Trophoblast cell (in vitro differentiated cells and primary cell): ENCODE results near the gene TMEM145.
"Not testable (repeated sequence)": the region's sequence is repeated elsewhere in the genome, so short reads cannot be mapped to it uniquely, and the experiment has no call there.

ENCODE experiments used
- DNase-seq, 2 donors: peaks; one replicate each; pipeline ENCODE4 v3.0.0-alpha.2; 2016
- H2AFZ ChIP-seq: 2 replicates; pipeline ENCODE4 v1.6.1; 2013; ENCODE audit warnings: low read length, moderate library complexity, mild to moderate bottlenecking; ENCODE audit not compliant: insufficient read depth, poor library complexity
- H2AK5ac ChIP-seq: 2 replicates; pipeline ENCODE4 v1.6.1; 2013; ENCODE audit warnings: mild to moderate bottlenecking, low read length
- H2BK120ac ChIP-seq: 2 replicates; pipeline ENCODE4 v1.6.1; 2013; ENCODE audit warnings: low read length, mild to moderate bottlenecking, moderate library complexity; ENCODE audit not compliant: insufficient read depth, poor library complexity
- H2BK12ac ChIP-seq: 2 replicates; pipeline ENCODE4 v1.6.1; 2013; ENCODE audit warnings: mild to moderate bottlenecking, low read length, moderate library complexity
- H2BK5ac ChIP-seq: 2 replicates; pipeline ENCODE4 v1.6.1; 2013; ENCODE audit warnings: low read length, low read depth, moderate library complexity, mild to moderate bottlenecking; ENCODE audit not compliant: poor library complexity
- H3K14ac ChIP-seq: 2 replicates; pipeline ENCODE4 v1.6.1; 2013; ENCODE audit warnings: mild to moderate bottlenecking, low read length
- H3K18ac ChIP-seq: 2 replicates; pipeline ENCODE4 v1.6.1; 2013; ENCODE audit warnings: mild to moderate bottlenecking, low read length
- H3K23ac ChIP-seq: 2 replicates; pipeline ENCODE4 v1.6.1; 2013; ENCODE audit warnings: low read length
- H3K27ac ChIP-seq: 2 replicates; pipeline ENCODE4 v1.5.1; 2013; ENCODE audit warnings: low read depth, mild to moderate bottlenecking, inconsistent platforms, low read length, moderate library complexity
- H3K27me3 ChIP-seq: 2 replicates; pipeline ENCODE4 v1.6.1; 2013; ENCODE audit warnings: inconsistent platforms, mild to moderate bottlenecking, low read length, moderate library complexity; ENCODE audit not compliant: insufficient read depth
- H3K36me3 ChIP-seq, 2 experiments: 1 replicate in 1 of 2; 2 replicates in 1 of 2; pipeline ENCODE4 v1.6.1; 2013; ENCODE audit warnings: low read length in 2 of 2, mild to moderate bottlenecking in 2 of 2, moderate library complexity in 1 of 2; ENCODE audit not compliant: insufficient read depth in 2 of 2, control insufficient read depth in 1 of 2
- H3K4ac ChIP-seq: 2 replicates; pipeline ENCODE4 v1.6.1; 2013; ENCODE audit warnings: low read depth, mild to moderate bottlenecking, low read length, moderate library complexity
- H3K4me1 ChIP-seq, 2 experiments: 1 replicate in 1 of 2; 2 replicates in 1 of 2; pipeline ENCODE4 v1.6.1; 2013; ENCODE audit warnings: low read length in 2 of 2, mild to moderate bottlenecking in 2 of 2, moderate library complexity in 1 of 2; ENCODE audit not compliant: insufficient read depth in 2 of 2, control insufficient read depth in 1 of 2
- H3K4me2 ChIP-seq: 2 replicates; pipeline ENCODE4 v1.6.1; 2013; ENCODE audit warnings: inconsistent platforms, mild to moderate bottlenecking, low read length, moderate library complexity
- H3K4me3 ChIP-seq: 2 replicates; pipeline ENCODE4 v1.5.1; 2013; ENCODE audit warnings: mild to moderate bottlenecking, low read depth, low read length, inconsistent platforms
- H3K79me1 ChIP-seq: one replicate; pipeline ENCODE4 v1.6.1; 2013; ENCODE audit warnings: low read length
- H3K79me2 ChIP-seq: 2 replicates; pipeline ENCODE4 v1.6.1; 2013; ENCODE audit warnings: low read length, mild to moderate bottlenecking; ENCODE audit not compliant: control insufficient read depth, insufficient read depth, poor library complexity
- H3K9ac ChIP-seq: 2 replicates; pipeline ENCODE4 v1.6.1; 2013; ENCODE audit warnings: mild to moderate bottlenecking, low read length
- H3K9me3 ChIP-seq: 2 replicates; pipeline ENCODE4 v1.6.1; 2013; ENCODE audit warnings: low read depth, mild to moderate bottlenecking, control low read depth, inconsistent platforms, low read length; ENCODE audit not compliant: insufficient read depth
- H4K12ac ChIP-seq: 2 replicates; pipeline ENCODE4 v1.6.1; 2013; ENCODE audit warnings: low read depth, mild to moderate bottlenecking, low read length, moderate library complexity
- H4K8ac ChIP-seq: 2 replicates; pipeline ENCODE4 v1.6.1; 2013; ENCODE audit warnings: low read depth, mild to moderate bottlenecking, low read length, moderate library complexity
- H4K91ac ChIP-seq: one replicate; pipeline ENCODE4 v1.6.1; 2013; ENCODE audit warnings: low read depth, mild to moderate bottlenecking, low read length, moderate library complexity
- WGBS: extraction: QIAGEN DNeasy Blood & Tissue Kit; methylation state at CpG from one replicate; pipeline ENCODE4 v1.1.7; 2013; ENCODE audit warnings: missing lambda C conversion rate; ENCODE audit not compliant: insufficient read length, insufficient coverage; ENCODE audit errors: extremely low coverage; 5-methylcytosine and 5-hydroxymethylcytosine counted together

Gene TMEM145

DNA sequence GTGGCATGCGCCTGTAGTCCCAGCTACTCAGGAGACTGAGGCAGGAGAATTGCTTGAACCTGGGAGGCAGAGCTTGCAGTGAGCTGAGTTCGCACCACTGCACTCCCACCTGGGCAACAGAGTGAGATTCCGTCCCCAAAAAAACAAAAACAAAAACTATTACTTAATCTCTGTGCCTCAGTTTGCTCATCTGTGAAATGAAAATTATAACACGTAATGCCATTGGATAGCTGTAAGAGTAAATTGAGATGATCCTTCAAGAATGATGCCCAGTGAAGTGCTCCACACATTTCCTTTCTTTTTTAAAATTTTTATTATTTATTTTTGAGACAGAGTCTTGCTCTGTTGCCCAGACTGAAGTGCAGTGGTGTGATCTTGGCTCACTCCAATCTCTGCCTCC lies 26.8 kb downstream of the TMEM145 start:
- H2BK120ac ChIP-seq, H2BK12ac ChIP-seq, H3K18ac ChIP-seq, H3K9ac ChIP-seq, H3K79me2 ChIP-seq, H4K8ac ChIP-seq, H3K27me3 ChIP-seq, H3K14ac ChIP-seq, H3K4me2 ChIP-seq, H2BK5ac ChIP-seq, H3K79me1 ChIP-seq, H3K23ac ChIP-seq, H3K4me3 ChIP-seq, H3K27ac ChIP-seq, H3K9me3 ChIP-seq, H3K4ac ChIP-seq, H4K91ac ChIP-seq, H4K12ac ChIP-seq, H3K4me1 ChIP-seq, DNase-seq, H2AK5ac ChIP-seq, H2AFZ ChIP-seq: not testable (repeated sequence)
- H3K36me3 ChIP-seq: peaks cover 19 to 24% of the 10 kb centered on the region in 2 experiments
- no CpG with 5 or more reads among the region's 4 CpGs for WGBS

DNA sequence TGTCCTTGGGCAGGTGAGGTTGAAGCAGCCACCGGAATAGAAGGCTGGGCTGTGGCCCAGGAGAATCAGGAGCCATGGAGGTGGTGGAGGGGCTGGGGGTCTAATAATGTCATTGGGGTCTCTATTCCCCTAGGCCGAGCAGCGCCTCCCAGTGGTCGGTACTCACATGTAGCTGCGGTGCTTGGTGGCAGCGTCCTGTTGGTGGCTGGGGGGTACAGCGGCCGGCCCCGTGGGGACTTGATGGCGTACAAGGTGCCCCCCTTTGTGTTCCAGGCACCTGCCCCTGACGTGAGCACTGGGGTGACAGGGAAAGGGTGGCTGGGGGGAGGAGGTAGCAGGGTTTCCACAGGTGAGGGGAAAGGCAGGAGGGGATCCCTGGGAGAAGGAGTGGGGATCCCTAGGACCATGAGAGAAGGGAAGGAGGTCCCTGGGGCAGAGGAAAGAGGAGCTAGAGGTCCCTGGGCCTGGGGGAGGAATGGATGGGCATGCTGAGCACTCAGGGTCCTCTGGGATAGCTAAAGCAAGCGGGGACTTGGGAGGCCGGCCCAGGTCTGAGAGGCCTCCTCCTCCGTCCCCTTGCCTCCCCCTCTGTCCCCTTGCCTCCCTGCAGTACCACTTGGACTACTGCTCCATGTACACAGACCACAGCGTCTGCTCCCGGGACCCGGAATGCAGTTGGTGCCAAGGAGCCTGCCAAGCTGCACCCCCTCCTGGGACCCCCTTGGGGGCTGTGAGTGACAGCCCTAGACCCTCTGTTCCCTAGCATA lies 30.4 kb downstream of the TMEM145 start:
- Histone ChIP-seq H3K18ac (no peak overlapping the region), H3K4ac (no peak overlapping the region), H2AK5ac (no peak overlapping the region), H2BK120ac (no peak overlapping the region), H2AFZ (no peak overlapping the region), H3K27me3 (no peaks in the 10 kb centered on the region), H3K14ac (no peak overlapping the region), H2BK12ac (no peak overlapping the region), H3K79me1 (no peaks in the 10 kb centered on the region), H3K36me3 (peaks cover 2 to 13% of the 10 kb centered on the region in 2 experiments), H3K9ac (no peak overlapping the region), H3K9me3 (no peaks in the 10 kb centered on the region), H3K4me1 (peaks cover 0 to 5% of the 10 kb centered on the region in 2 experiments), H3K4me2 (no peak overlapping the region), H4K91ac (no peak overlapping the region), H3K23ac (no peak overlapping the region), H3K79me2 (no peaks in the 10 kb centered on the region), H4K8ac (no peak overlapping the region), H2BK5ac (no peak overlapping the region), H4K12ac (no peak overlapping the region), H3K4me3 (no peak overlapping the region), H3K27ac (no peak overlapping the region)
- WGBS: no CpG with 5 or more reads among the region's 17 CpGs
- DNase-seq: no peak

GRCh38 chr19:42344336-42344893 lies 31.3 kb downstream of the TMEM145 start:
- WGBS: no CpG with 5 or more reads among the region's 18 CpGs
- H2BK5ac ChIP-seq: no peak overlapping the region

DNA sequence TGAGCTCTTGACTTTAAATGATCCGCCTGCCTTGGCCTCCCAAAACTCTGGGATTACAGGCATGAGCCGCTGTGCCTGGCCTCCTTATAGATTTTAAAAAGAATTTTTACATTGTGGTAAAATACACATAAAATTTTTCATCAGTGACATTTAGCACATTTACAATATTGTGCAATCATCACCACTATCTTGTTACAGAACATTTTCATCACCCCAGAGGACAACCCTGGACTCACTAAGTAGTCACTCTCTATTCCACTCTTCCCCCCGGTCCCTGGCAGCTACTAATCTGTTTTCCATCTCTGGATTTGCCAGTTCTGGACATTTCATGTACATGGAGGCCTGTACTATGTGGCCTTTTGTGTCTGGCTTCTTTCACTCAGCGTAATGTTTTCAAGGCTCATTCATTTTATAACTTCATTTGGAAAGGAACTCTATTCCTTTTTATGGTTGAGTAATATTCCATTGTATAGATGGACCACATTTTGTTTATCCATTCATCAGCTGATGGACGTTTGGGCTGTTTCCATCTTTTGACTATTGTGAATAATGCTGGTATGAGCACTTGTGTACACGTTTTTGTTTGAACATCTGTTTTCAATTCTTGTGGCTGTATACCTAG lies 32.2 kb downstream of the TMEM145 start:
- WGBS: no CpG with 5 or more reads among the region's 6 CpGs
- H3K9ac ChIP-seq: no peak overlapping the region
- H3K4me2 ChIP-seq: no peak overlapping the region
- H3K23ac ChIP-seq: no peak overlapping the region
- H2AK5ac ChIP-seq: no peak overlapping the region
- H3K27me3 ChIP-seq: no peaks in the 10 kb centered on the region
- no peak overlapping the region for H3K4me3 ChIP-seq
- no peak overlapping the region for H4K8ac ChIP-seq
- H2BK120ac ChIP-seq: no peak overlapping the region
- H3K36me3 ChIP-seq: peaks cover 4 to 16% of the 10 kb centered on the region in 2 experiments
- peaks cover 0 to 5% of the 10 kb centered on the region in 2 experiments for H3K4me1 ChIP-seq
- no peaks in the 10 kb centered on the region for H3K9me3 ChIP-seq
- H3K27ac ChIP-seq: no peak overlapping the region
- no peak overlapping the region for H3K14ac ChIP-seq
- no peak overlapping the region for H2BK12ac ChIP-seq
- no peaks in the 10 kb centered on the region for H3K79me2 ChIP-seq
- H3K4ac ChIP-seq: no peak overlapping the region
- no peak for DNase-seq
- H3K79me1 ChIP-seq: no peaks in the 10 kb centered on the region
- H3K18ac ChIP-seq: no peak overlapping the region
- H2BK5ac ChIP-seq: no peak overlapping the region
- no peak overlapping the region for H4K91ac ChIP-seq
- no peak overlapping the region for H2AFZ ChIP-seq
- no peak overlapping the region for H4K12ac ChIP-seq

More at GRCh38 chr19:42344336-42344893, 31.3 kb downstream of the TMEM145 start:
- Histone ChIP-seq H3K4me1 (peaks cover 0 to 5% of the 10 kb centered on the region in 2 experiments), H3K79me2 (no peaks in the 10 kb centered on the region), H3K27me3 (no peaks in the 10 kb centered on the region), H4K91ac (no peak overlapping the region), H3K18ac (no peak overlapping the region), H3K4me3 (peak overlapping the region; percentile 47), H3K79me1 (no peaks in the 10 kb centered on the region), H2AFZ (no peak overlapping the region), H3K9me3 (no peaks in the 10 kb centered on the region), H3K36me3 (peaks cover 2 to 13% of the 10 kb centered on the region in 2 experiments), H4K8ac (no peak overlapping the region), H3K23ac (no peak overlapping the region), H3K9ac (no peak overlapping the region), H2BK12ac (no peak overlapping the region), H3K4me2 (no peak overlapping the region), H4K12ac (no peak overlapping the region), H3K27ac (no peak overlapping the region), H3K14ac (no peak overlapping the region), H2BK120ac (no peak overlapping the region), H3K4ac (no peak overlapping the region), H2AK5ac (no peak overlapping the region)
- DNase-seq: no peak
